DMS 273 (cell line): Measurements from ENCODE around the gene PROM2.

Source experiments
- DNase-seq: peaks from one replicate; lab custom pipeline; 2025; ENCODE audit not compliant: unreplicated experiment; lab: John Stamatoyannopoulos, UW

Gene PROM2

DNA sequence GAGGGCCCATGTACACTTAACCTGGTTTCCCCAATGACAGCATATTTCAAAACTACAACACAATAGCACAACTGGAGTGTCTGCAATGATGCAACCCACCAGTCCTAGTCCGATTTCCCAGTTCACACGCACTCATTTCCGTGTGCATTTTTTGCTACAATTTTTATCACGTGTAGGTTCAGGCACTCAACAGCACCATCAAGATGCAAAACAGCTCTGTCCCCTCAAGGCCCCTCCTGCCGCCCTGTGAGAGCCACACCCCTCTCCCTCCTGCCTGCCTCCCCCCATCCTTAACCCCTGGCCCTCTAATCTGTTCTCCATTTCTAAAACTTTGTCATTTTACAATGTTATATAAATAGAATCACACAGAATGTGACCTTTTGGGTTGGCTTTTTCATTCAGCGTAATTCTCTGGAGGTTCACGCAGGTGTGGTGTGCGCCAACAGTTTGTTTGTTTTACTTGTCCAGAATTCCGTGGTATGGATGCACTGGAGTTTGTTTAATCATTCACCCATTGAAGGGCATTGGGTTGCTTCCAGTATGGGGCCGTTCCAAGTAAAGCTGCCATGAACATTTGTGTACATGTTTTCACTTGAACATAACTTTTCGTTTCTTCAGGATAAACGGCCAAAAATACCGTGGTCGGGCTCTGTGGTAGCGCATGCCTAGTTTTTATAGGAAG is 31.3 kb downstream of the PROM2 start:
- DNase-seq = no peak

DNA sequence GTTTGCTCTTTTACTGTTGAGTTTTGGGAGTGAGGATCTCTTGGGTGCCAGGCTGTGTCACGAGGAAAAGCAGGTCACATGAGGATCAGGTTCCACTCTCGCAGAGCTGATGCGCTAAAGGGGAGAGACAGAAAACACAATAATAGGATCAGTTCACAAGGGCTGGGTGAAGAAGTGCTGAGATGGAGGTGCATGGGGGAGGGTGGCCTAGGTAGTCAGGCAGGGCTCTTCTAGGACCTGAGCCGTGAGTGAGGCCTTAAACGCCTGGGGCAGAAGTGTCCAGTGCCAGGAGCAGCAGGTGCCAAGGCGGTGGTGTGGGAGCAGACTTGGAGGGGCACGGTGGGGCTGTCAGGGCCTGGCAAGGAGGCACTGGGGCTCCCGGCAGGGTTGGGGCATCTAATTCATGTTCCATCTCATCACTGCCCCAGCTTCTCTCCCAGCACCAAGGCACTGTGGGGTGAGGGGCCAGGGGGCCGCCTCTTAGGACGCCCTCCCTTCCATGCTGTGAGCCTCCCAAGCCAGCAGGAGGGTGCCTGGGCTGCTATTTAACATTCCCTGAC is 32.2 kb downstream of the PROM2 start:
- no peak for DNase-seq

DNA sequence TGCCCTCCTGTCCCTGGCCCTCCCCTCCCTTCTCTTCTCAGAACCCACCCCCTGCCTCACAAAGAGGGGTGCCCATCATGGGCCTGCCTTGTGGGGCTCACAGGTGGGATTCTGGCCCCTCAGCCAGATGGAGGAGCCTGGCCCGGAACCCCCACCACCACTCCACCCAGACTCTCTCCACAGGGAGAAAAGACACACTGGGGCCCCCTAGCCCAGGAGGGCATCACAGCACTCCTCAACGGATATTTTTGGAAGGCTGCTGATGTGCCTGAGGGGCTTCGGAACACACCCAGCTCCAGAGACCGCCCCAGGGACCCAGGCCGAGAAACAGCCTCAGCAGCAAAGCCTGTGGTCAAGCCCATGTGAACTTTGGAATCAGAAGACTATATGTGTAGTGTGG is 32.8 kb downstream of the PROM2 start:
- DNase-seq = no peak

DNA sequence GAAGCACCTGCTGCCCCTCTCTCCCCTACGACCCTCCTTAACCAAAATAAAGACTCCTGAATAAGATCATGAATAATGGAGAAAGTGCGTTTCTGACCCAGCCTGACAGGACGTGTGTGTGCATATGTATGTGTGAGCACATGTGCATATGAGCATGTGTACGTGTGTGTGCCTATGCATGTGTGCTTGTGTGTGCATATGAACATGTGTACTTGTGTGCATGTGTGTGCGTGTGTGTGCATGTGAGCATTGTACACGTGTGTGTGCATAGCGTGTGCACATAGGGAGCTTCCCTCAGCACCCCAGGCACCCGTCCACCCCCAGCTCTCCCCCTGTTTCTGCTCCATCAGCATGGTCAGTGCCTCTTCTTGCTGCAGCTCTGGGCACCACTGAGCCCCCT is 33.6 kb downstream of the PROM2 start:
- DNase-seq = no peak

DNA sequence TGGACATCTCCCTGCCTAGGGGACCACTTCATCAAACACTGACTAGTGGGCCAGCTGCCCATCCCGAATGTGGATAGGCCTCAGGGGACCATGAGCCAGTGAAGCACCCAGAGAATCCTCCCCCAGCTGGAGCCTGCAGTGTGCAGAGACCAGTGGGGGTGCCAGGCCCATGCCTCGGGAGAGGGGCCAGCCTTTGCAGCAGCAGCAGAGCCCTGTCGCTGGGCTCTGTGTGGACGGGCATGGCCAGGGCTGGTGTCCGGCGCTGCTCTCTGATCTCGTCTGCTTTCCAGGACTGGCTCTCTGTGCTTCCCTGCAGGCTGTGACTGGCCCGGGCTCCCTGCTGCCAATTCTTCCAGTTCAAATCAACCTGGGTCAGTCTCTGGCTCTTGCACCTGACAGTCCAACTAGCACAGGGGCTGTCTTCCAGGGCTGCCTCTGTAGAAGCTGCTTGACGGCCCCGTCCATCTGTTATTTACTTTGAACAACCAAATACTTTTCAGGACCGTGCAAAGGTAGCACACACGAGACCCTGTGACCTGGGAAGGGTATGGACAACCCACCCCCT is 34.3 kb downstream of the PROM2 start:
- DNase-seq = peak; percentile 35

DNA sequence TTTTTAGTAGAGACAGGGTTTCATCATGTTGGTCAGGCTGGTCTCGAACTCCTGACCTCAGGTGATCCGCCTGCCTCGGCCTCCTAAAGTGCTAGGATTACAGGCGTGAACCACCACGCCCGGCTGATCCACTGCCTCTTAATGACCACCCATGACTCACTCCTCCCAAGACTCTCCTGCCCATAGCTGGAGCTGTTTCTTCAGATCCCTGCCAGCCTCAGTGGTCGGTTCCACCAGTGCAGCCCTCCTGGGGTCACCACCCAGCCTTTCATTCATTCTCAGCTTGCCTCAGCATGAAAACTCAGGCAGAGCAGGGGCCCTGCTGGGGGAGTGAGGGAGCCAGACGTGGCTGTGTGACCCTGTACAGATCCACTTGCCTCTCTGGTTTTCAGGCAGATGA is 35.4 kb downstream of the PROM2 start:
- DNase-seq = no peak

DNA sequence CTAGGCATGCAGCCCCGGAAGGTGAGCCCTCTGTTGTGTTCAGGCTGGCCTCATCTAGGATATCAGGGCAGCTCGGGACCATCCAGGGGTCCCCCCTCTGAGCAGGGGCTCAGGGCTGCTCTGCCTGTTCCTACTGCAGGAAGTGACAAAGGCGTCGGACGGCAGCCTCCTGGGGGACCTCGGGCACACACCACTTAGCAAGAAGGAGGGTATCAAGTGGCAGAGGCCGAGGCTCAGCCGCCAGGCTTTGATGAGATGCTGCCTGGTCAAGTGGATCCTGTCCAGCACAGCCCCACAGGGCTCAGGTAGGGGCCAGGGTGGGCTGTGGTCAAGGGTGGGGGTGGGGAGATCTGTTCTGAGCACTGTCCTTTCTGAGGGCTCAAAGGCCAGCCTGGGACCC is 36.0 kb downstream of the PROM2 start:
- no peak for DNase-seq

DNA sequence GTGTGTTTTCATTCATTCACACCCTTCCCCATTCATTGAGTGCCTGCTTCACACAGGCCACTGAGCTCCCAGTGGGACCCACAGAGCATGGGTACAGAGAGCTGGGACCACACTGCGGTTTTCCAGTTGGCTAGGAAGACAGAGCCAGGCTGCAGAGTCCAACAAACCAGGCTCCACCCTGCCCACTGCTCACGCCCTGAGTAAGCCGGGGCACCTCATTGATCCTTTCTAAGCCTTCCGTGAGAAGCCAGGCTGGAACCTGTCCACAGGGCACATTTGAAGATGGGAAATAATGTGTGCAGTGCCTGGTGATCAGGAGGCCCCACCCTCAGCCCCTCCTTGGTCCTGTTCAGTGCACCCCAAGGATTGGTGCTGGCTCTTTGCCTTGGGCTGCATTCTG is 36.4 kb downstream of the PROM2 start:
- no peak for DNase-seq

DNA sequence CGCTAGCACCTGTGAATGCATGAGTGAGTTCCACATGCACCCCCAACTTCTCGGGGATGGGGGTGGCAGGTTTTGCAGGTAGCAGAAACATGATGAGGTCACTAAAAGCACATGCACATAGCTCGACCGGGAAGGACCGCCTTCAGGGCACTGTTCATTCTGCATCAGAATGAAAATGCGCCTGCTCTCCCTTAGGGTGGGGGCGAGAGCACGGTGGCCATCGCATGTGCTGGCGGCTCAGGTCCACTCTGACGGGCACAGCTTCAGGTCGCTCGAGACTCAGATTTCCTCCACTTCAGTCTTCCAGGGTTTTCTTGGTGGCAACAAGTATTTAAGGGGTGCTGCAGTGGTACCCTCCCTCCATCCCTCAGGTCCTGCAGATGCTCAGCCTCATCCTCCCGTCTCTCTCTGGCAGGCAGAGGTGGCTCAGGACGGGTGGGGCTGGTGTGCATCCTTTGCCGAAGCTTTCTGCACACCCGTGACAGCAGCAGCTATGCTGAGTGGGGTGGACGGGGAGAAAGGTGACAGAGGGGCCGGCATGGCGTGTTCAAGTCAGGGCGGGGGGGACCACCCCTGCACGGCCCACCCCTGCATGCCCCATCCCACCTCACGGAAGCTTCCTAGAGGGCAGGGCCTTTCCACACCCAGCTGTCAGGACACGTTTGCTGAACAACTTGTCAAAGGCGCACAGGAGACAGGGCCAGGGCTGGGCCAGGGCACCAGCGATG is 37.7 kb downstream of the PROM2 start:
- DNase-seq = no peak

DNA sequence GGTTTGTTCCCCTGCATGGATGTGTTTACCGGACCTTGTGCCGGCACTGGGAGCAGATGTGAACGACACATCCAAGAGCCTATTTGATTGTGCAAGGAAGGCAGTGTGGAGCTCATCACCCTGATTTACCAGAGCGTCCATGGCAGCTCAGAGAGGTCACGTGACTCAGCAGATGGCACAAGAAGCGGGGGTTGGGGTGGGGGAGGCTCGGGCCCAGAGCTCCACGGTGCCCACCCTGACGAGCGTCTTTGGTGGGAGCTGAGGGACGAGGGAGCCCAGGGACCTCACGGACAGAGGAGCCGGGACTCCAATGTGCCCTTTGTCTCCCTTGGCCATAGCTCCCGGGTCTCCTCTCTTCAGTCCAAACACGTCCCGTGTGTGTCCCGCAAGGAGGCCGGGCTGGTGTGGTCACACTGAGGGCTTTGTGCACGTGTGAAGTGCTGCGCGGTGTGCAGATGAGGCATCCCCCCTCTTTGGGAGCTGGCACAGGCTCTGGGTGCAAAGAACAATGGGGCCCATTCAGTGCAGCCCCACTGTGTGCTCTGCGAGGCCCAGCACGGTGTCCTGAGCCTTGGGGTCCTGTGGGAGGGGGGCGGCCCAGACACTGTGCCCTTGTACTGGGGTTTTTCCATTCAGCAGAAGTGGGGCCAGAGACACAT is 38.4 kb downstream of the PROM2 start:
- no peak for DNase-seq

DNA sequence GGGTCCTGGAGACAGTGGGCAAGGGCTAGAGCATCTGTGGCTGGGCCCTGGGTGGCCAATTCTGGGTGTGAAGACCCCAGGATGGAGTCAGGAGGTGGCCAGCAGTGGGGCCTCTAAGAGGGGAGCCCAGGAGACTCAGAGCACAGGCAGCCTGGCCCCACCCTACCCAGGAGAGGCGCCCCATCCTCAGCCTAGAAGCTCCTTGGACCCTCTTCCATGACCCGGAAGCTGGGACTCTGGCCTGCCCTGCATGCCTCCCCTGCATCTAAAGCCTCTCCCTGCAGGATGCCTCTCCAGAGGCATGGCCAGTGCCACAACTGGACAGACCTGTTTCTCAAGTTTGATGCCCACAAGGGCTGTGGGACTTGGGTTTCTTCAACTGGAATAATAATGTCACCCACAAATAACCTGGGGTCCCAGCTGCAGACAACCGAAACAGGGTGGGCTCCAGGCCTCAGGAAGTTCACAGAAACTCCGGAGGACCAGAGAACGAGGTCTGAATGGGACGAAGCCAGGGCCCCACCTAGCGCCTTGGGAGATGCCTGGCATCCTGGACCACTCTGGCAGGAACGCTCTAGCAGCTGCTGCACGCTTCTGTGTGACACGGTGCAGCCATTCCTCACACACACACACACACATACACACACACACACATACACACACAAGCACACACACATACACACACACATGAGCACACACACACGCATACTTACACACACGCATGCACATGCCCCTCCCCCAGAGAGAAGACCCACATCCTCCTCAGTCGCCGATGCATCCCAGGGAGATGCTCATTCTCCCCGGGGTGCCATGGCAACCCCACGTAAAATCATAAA is 39.3 kb downstream of the PROM2 start:
- no peak for DNase-seq

DNA sequence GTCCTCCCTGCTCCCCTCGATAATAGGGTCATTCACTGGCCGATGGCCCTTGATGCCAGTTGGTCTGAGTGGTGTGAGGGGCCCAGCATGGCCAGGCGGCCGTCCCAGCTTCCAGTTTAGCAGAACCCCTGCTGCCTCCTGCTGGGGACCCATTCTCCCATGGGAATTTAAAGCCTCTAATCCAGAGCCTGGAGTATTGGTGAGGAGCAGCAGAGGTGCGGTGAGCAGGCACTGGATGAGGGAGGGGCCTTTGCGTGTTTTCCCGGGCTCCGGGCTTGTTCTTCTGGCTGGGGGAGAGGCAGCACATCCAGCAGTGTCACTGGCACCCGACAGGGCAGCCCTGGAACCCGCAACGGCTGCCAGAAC is 40.3 kb downstream of the PROM2 start:
- DNase-seq = no peak

DNA sequence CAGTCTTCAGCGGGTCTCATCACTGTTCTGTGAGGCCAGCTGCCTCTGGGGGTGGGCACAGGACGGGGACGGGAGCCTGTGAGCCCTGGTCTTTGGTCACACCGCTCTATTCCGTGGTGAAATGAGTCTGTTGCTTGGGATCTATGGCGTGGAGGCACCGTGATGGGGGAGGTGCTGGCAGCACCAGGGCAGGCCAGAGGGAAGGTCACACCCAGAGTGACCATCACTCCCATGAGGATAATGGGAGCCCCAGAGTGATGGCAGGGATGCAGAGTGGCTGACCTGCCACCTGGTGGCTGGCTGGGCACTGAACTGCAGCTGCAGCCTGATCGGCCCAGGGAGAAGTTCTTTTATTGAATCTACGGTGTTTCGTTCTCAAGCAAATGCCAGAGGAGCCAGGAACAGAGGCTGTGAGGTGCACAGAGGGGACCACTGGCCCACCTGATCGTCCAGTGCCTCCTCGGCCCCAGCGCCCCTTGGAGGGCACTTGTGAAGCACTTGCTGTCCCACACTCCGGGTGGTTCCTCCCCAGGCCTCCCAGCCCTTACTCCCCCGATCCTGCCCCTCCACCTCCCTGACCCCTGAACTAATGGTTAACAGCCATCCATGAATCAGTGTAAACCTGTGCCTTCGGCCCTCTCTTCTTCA is 40.8 kb downstream of the PROM2 start:
- peak; percentile 58 for DNase-seq

DNA sequence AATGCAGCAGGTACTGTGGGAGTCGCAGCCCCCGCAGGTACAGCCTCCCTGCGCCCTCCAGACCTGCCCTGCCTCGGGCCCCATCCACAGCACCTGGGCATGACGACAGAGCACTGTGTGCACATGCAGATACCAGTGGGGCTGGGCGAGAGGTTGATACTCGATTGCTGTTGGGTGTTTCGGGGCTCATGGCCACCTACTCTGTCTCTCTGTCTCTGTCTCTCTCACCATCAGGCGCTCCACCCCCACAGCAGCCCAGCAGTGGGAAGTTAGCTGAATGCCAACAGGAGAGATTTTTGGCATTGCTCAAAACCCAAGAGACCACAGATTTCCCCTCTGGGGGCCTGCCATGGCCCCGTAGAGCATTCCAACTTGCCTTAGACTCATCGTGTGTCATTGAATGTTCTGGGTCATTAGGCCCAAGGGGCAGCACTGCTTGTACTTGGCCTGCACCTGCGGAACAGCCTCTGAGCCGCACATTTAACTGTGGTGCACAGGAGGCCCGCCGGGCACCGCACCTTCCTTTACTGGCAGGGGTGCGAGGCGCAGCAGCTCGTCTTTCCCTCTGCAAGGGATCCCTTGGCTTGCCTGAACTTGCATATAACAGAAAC is 41.7 kb downstream of the PROM2 start:
- DNase-seq = no peak

DNA sequence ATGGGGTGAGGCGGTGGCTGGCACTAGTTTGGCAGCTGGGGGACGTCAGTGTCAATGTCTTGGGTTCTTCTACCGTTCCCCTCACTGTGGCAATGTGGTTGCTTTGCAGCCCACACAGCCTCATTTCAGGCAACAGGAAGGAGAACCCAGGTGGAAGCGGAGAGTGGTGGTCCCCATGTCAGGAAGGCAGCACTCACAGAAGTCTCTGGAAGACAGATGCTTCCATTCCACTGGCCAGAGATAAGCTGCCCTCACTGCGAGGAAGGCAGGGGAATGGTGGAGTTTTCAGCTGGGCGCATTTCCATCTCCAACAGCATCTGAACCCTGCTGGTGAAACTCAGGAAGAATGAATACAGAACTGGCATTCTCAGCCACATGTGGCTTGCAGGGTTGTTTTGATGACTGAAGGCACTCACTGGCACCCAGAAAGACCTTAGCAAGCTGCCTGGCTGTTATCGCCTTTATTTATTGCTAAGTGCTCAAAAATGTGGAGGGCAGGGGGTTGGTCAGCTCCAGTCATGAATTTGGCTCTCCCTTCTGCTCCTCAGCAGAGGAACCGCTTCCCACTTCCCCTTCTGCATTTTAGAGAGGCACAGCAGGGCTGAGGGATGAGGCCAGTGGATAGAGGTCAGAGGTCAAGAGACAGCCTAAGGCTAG is 42.3 kb downstream of the PROM2 start:
- no peak for DNase-seq

DNA sequence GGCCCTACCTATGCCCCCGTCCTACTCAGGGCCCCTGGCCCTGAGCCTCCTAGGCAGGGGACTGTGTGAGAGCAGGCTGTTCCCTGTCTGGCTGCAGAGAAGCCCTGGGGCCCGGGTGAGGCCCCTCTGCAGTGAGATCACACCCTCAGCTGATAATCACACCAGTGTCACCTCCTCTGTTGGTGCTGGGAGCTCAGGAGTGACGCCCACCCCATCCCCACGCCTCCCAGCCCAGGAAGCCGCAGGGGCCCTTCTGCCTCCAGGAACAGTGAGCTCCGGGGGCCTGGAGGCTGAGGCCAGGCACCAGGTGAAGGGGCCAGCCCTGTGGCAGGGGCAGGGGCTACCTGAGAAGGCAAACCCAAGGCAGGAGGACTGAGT is 42.9 kb downstream of the PROM2 start:
- no peak for DNase-seq

DNA sequence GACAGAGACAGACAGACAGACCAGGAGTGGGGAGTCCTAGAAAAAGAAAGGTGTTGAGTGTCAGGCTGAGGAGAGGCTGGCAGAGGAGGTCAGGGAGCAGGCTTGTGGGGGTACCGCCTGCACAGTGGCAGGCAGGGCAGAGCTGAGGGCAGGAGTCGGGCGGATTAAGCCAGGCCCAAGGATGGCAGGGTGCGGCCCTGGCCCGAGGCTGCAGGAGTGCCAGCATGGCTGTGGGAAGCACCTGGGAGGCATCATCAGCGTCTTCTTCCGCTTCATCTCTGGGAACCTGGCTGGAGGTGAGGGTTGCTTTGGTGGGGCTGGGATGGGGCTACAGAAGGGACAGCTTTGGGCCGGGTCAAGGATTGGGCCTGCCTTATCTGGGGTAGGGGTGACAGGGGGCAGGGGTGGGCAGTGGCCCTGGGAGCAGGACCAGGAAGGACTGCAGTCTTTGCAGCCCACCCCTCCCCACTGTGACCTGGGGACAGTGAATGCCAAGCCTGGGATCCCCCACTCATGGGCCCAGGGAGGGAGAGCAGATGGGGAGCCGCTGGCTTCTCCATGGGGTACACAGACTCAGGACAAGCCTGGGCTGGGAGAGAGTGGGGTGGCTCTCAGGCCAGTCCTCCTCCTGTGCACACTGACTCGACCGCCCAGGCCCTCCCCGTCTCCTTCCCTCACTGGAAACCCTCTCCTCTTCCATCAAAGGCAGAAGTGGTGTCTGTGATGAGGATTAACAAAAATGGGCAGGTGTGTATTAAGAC is 43.6 kb downstream of the PROM2 start:
- DNase-seq = no peak

DNA sequence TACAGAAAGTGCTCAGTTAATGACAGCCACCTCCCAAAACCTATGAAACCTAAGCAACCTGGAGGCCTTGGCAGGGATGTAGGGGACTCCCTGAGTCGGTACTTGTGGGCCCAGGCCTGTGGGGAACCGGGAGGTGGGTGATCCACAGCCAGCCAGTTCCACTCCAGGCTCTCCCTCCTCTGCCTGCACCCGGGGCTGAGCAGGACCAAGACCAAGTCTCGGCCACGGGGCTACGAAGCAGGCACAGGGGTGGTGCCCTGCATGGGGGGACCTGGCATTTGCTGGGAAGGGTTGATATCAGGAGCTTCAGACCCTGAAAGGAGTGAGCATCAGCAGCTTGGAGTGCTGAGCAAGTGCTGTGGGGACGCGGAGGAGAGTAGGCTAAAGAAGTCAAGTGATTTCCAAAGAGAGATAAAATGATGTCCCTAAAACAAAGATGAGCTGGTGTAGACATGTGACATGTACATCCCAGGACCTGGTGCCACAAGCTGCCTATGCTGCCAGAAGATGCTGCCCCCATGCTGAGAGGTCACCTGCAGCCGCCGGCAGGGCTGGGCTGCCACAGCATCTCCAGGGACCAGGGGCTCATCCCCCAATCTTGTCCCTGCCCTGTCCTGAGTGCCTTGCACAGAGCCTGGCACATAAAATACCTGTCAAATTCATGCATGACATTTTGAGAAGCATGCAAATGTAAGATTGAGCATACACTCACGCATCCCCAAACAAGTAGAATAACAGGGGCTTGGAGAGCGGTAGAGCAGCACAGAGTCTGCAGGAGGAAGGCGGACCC is 44.4 kb downstream of the PROM2 start:
- no peak for DNase-seq
